GM19372 (cell line): ENCODE data around the gene MEGF6.

Experiments used
- ATAC-seq: cut with Tn5 transposase; IDR thresholded peaks from one replicate; pipeline ENCODE4 v1.9.1; 2021; ENCODE audit warnings: mild to moderate bottlenecking, low read depth, moderate library complexity; ENCODE audit not compliant: unreplicated experiment

MEGF6 gene

DNA sequence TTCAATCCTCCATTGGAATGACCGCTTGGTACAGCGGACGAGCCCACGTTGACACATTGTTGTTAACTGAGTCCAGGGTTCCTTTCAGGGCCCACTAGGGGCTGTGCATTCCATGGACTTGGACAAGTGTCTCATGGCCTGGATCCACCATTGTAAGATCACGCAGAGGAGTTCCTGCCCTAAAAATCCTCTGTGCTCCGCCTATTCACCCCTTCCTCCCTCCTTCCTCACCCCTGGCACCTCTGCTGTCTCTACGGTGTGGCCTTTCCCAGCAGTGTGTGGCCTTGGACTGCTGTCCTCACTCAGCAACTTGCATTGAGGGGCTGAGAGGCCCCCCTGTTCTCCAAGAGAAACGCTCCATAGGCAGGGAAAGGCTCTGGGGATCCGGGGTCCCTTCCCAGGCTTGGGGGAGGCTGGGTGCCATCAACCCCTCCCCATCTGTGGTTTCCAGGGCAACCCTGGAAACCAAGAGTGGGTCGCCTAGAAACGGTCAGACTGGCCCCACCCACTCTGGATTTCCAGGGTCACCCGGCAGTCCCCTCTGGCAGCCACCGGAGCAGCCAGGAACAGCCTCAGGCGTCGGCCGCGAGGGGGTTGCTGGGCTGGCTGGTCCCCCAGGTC, 50.9 kb downstream of the MEGF6 start:
- no peak for ATAC-seq

DNA sequence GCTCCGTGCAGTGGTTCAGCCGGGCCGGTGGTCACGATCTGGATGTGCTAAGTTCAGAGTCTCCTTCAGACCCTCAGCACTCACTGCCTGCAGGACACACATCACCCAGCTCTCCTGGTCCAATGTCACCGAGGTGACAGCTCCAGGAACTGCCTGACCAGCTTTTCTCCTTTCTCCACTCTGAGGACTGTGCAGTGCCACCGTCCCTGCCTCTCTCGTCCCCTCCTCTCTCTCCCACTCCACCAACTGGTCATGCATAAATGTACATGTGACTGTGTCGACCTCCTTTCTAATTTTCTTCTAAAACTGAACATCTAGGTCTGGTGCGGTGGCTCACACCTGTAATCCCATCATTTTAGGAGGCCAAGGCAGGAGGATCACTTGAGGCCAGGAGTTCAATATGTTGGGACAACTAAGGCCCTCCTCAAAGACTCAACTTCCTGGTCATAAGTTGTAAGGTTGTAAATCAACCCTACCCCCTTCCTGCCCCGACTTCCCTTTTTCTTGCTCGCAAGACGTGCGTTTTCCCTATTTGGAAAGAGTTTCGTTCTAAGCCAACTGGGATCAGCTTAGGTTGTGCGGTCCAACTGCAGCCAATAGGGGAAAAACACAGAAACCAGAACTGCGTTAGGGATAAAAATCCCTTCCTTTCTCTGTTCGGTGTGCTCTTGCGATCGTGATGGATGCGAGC, 53.1 kb downstream of the MEGF6 start:
- ATAC-seq = no peak

DNA sequence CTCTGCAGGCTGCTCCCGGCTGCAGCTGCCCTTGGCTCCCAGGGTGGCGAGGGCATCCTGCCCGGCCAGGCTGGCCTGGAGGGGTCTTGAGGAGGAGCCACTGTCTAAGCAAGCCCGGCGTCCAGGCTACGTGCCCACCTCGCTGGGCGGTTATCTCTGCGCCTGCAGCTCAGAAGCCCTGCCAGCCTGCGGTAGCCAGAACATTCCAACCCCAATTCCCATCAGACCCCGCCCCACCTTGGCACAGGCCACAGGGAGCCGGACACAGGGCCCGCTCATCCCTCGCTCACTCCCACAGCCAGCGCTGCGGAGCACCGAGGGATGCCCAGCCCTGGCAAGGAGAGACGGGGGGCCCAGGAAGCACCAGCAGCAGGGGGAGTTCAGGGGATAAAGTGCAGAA, 53.9 kb downstream of the MEGF6 start:
- no peak for ATAC-seq

DNA sequence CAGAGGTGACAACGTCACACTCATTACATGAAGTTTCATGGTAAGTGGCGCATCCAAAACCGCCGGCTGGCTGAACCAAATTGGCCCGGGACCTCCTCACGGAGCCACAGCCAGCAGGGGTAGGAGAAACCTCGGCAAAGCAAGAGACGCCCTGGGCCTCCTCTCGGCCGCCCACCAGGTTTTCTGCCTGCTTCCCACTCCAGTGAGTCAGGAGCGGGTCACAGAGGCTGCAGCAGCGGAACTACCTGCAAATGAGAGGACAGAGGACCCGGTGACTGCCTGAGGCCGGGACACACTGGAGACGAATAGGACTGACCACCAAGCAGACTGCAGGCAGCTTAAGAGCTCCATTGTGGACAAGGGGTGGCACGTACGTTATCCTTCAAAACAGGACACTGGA, 55.0 kb downstream of the MEGF6 start:
- ATAC-seq = no peak

DNA sequence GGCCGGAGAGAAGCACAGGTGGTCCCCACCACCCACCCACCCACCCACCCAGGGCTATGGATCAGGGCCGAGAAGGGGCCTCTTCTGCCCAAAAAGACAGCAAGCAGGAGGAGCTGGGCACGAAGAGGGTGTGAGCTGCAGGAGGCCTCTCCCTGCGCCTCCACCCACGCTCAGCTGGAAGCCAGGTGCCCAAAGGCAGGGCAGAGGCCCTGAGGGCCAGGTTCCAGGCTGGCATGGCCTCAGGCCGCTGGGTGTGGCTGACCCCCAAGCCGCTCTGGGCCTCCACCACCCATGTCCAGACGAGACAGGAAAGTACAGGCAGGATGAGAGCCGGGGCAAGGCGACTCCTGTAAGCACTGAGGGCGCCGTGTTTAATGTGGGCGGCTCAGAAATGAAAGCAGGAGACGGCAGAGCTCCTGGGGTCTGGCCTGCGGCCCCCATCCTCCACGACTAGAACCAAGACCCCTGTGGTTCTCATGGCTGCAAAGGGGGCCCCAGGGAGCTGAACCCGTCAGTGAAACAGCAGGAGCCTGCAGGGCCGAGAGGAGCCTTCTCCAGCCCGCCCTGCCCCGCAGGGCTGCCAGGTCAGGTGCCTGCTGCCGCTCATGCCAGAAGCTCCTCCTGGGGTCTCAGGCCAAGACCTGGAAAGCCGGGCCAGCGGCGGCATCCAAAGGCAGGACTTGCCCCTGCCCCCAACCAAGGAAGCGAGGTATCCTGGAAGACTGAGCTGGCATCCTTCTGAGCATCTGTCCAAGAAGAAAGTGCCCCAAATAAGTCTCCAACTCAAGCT, 56.0 kb downstream of the MEGF6 start:
- ATAC-seq = no peak

DNA sequence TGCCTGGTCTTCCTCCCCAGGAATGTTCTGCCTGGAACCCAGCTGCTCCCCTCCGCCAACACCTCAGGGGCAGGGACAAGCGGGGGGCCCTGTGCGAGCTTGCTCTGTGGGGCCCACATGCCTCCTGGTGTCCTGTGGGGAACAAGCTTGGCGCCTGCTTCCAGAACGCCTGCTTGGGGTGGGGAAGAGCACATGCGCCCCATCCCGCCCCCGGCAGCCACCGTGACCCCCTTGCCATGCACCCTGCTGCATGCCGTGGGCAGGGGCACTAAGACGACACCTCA, 57.4 kb downstream of the MEGF6 start:
- no peak for ATAC-seq

DNA sequence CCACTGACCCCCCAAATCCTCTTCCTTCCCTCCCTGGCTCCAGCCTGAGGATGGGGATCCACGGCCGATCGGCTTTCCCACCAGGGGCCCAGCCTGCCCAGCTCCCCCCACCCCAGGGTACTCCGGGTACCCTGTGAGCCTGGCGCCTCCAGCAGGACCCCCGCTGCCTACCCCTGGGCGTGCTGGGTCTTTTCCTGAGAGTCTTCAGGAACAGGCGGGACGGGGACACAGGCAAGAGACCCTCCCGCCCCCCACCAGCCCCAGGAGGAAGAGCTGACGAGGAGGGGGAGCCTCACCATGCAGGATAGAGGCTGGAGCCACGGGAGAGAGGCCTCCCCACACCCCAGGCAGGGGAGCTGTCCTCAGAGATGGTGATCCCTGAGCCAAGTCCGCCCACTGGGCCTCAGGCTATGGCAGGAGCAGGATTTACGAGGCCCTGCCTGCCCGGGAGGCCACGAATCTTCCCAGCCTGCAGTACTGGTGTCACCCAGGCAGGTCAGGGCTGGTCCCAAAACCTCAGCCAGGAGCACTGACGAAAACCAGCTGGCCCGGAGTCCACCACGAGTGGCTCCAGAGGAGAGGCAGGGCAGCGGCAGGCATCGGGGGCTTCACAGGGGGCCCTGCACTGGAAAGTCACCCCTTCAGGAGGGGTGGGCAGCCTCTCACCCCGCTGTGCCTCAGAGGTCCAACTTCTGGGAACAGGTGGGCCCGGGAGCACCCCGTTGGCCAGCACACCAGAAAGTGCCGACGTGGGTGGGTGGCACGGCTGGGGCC, 58.0 kb downstream of the MEGF6 start:
- ATAC-seq = no peak

DNA sequence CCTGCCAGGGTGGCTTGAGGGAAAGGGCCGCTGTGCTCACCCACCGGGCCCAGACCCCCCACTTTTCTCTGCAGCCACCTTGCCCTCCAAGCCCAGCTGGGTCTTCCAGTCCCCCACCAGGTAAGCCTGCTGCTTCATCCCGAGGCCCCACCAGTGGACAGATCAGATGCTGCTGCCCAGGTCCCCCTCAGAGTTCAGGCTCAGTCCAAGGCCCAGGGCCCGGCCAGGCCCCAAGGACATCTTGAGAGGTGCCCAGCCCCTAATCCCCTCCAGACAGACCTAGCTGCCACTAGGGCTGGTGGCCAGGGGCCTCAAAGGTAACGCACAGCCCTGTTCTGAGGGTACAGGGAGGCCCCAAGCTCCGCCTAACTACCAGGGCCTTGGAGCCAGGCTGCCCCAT, 58.6 kb downstream of the MEGF6 start:
- ATAC-seq = no peak

DNA sequence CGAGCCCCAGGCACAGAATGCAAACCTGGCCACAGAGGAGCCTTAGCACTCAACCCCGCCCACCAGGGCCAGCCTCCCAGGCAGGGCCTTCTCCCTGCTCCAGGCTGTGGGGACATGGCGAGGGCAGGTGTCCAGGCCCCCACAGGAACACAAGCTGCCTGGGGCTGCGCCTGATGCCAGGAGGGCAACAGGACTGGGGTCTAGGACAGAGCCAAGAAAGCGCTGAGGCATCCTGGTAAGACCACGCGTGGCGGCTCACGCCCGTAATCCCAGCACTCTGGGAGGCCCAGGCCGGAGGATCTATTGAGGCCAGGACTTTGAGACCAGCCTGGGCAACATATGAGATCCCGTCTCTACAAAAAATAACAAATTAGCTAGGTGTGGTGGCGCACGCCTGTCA, 59.1 kb downstream of the MEGF6 start:
- ATAC-seq = no peak

DNA sequence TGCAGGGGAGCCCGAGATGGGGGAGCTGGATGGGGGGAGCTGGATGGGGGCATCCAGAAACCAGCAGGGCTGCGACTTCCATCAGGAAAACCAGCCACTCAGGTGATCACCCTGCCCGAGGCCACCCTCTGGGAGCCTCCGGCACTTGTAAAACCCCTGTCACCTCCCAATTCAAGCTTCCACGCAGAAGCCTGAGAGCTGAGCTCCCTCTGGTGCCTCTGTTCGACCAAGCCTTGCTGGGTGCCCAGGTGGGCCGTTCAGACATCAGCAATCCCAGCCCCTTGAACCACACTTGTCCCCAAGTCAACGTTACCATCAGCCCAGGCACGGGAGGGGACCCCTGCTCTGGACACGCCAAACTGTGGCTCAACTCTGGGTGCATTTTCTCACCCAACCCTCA, 59.6 kb downstream of the MEGF6 start:
- ATAC-seq = no peak

DNA sequence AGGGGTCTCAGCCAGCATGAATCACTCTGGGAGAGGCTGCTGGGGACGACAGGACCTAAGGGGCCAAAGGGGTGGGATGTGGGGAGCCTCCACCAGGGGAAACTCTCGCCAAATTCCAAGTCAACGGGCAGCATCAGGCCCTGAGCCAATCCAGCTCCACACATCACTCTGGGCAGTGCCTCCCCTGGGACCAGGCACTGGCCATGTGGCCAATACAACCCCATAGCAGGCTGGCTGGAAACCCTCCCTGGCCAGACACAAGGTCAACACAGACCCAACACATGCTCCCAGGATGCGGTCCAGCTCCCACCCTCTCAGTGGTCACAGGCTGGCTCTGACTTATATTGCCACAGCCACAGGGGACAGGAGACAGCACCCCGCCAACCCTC, 60.0 kb downstream of the MEGF6 start:
- ATAC-seq = no peak

DNA sequence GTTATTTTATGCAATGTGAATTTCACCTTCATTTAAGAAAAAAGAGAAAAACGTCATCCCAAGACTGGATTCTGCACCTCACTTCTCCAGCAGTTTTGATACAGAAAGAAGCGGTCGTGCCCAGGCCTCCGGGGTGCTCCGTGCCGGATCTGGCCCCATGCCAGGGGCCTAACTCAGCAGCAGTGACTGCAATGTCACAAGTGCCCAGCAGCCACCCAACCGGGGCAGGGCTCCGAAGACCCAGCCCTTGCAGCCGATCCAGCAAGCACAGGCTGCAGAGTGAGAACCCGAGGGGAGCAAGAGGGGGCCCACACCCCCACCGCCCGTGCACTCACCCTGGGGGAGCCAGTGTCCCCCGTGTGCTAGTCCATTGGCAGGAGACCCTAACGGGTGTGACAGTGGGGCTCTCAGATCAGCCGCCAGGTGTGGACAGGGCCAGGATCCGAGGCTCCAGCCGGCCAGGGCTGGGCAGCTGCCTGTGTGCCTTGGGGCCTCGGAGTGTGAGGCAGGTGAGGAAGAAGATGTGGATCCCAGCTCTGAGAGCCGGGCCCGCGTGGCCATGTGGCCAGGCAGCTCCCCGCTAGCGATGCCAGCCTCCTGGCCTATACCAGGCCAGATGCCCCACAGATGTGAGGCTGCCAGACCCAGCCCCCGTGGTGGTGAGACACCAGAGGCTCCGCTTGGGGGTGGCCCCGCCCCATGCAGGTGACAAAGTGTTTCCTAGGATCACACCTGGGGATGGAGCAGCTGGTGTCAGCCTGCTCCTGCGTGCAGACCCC, 60.6 kb downstream of the MEGF6 start:
- ATAC-seq = no peak

DNA sequence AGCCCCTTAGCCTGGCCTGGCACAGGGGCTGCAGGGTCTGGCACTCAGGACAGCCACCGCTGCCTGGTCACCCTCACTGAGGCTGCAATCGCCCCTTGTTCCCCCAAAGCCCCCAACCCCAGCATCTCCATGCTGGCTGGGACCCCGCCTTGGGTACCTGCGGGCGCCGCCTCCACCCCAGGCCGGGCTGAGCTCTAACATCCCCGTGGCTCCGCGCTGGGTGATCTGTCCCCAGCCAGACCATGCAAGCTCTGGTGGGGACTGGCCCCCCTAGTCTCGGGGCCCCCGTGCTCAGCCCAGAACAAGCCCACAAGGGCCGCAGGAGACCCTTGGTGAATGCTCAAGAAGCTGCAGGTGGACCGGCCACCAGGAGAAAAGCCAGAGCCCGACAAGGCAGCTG, 62.4 kb downstream of the MEGF6 start:
- no peak for ATAC-seq

DNA sequence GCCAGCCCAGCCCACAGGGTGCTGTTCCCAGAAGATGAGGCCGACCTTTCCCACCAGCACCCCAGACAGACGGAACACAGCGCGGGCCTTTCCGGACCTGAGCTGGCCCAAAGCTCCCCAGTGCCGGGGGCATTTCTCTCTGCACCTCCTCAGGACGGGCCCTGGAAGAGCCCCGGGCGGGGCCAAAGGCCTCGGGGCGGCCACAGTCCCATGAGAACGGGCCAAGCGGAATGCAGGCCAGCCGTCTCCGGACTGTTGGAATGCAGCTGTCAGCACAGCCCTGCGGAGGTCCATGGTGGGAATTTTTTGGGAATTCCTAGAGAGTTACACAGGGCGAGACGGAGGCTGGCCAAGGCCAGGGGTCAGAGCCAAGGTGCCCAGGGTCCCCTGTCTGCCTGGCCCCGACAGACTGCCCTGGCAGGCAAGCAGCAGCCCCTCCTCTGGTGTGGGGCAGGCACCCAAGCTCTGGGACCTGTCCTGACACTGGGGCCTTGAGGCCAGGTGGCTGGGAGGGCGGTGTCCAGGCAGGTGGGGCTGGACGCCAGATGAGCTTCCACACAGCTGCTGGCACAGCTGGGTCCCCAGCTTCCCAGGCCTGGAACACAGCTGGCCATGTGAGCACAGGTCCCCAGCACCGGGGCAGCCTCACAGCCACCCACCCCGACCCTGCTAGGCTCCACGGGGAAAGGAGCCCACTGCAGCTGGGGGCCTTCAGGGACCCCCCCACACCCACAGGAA, 63.0 kb downstream of the MEGF6 start:
- ATAC-seq = no peak

DNA sequence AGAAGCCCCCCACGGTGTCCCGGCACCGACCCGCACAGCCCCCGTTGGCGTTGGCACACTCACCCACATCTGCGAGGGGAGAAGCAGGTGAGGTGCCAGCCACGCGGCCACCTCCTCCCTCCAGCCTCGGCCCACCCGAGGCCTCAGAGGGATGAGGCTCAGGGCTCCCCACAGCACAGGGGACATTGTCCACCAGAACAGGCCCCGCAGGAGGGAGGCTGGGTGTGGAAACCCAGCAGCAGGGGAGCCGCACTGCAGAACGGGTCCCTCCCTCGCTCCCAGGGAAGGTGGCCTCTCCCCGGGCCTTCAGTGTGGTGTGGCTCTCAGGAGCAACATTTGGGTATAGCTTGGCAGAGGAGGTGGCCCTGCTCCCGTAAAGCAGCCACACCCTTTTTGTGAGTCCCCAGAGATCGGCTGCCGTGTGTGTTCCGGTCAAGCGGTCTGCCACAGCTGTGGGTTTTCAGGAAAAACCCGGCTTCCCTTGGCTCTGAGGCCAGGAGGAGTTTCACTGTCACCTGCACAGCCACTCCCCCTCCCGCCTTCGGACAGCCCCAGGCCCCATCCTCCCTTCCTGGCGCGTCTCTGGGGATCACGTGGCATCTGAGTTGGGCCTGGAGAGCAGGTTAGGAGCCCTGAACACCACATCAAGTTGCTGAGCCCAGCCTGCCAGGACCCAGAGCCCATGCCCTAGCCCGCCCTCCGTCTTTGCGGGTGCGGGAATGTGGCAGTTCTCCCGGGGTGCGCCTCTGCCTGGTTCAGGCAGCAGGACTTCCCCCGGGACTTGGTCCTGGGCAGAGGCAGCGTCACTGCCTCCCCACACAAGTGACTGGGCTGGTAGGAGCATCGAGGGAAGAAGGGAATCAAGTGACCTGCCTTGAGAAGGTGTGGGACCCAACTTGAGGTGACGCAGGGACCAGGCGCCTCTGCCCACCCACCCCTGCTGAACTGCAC, 64.0 kb downstream of the MEGF6 start:
- no peak for ATAC-seq

DNA sequence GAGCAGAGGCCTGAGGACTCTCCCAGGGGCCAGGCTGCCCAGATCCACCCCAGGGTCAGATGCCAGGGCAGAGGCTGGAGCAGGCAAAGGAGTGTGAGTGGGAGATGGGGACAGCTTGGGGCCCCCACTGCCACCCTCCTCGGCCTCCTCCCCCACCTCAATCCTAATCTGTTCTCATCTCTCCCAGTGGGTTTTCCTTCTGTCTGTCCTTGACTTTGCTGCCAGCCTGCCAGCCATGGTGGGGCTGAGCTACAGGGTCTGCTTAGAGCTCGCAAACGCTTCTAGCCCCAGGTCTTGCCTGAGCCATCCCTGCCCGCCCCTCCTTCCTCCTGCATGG, 65.3 kb downstream of the MEGF6 start:
- no peak for ATAC-seq

DNA sequence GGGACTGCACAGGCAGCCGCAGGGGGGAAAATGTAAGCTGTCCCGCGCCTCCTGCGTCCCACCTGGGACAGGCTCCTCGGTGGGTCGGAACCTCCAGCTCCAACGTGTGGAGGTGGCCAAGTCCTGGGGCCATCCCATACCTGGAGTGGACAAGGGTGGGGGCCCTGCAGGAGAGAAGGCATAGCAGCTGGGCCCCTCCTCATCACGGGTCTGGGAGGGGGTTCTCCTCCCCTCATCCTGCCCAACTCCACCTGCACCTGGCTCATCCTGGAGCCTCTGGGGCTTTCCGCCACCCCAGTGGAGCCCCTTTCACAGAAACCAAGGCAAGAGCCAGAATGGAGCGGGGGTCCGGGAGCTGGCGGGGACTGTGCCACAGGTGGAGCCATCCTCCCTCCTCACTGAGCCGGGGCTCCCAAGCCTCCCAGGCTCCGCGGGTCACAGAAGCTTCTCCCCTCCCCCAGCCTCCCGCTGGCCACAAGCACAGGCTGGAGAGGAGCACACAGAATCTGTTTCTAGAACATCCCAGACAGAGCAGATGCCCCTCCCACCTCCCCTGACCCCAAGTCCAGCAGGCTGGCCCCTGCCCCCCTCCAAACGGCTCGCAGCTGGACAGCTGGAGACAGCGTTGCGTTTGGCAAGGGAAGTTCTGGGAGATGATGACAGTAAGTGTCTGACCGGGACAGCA, 65.8 kb downstream of the MEGF6 start:
- ATAC-seq = no peak
